GM19452 (cell line): ENCODE results near the gene PLA2G6.
"Not testable (repeated sequence)": the region's sequence is repeated elsewhere in the genome, so short reads cannot be mapped to it uniquely, and the experiment has no call there.

ENCODE experiments used
- ATAC-seq: cut with Tn5 transposase; IDR thresholded peaks from one replicate; pipeline ENCODE4 v1.9.1; 2021; ENCODE audit not compliant: unreplicated experiment

PLA2G6 gene

GRCh38 chr22:38086942-38087341, 94.7 kb downstream of the PLA2G6 start:
- no peak for ATAC-seq

- no peak for ATAC-seq
Observed at GRCh38 chr22:38086001-38086845, 95.4 kb downstream of the PLA2G6 start.

DNA sequence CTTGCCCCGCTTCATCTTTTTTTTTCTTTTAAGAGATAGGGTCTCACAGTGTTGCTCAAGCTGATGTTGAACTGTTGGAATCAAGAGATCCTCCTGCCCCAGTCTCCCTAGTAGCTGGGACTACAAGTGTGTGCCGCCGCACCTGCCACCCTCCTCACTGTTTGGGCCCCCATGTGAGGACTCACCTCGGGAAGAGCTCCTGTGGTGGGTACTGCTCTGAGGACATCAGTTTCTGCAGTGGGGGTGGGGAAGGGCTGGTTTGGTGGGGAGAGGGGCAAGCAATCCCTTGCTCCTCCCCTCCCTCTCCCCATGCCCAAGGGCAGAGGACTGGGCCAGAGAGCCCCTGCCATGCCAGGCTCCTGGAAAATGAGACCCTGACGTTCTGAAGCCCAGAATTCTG, 96.1 kb downstream of the PLA2G6 start:
- no peak for ATAC-seq

DNA sequence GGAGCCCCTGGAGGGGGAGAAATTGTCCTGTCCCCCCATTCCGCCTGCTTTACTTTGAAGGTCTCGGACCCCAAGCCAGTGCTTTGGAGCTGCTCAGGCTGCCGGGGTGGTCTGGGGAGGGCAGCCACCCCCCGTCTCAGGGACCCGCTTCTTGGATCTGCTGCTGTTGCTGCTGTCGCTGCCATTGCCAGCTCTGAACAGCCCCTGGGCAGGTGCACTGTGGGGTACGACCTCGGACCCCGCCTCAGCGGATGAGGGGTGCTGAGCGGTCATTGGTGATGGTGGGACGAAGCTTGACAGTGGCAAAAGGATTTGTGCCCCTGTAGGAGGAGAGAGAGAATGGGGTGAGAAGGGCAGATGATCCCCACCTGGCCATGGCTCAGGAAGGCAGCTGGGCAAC, 96.6 kb downstream of the PLA2G6 start:
- no peak for ATAC-seq

DNA sequence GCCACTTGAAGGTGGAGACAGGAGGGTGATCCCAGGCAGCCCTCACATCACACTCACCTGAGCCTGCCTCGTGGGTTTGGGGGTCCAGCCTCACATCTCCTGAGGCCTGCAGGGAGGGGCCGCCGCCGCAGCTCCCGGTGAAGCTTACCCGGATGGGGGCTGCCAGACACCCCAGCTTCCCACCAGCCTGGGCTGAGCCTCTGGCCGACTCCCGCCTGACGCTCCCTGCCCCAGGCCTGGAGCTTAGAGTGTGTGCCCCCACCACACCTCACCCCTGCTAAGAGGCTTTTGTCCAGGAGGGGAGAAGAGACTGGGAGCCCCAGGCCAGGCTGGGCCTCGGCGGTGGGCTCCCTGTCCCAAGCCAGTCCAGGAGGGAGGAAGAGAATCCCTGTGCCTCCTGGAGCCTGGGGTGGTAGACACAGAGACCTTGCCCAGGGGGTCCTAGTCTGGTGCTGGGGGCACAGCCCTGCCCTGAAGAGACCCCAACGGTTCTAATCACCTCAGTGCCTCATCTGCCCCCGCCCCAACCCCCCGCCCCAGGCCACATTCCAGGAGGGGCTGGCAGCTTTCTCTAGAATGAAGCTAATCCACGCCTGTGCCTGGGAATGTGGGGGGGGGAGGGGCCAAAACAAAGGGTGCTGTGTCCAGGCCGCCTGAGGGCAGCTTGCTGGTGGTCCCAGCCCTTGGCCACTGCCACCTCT, 97.5 kb downstream of the PLA2G6 start, which contains the start of gene SLC16A8:
SLC16A8 (minus strand) TSS at position 254 of the 701 bp plus-strand sequence. CDS start 1,311 bp downstream, outside the sequence.
- no peak for ATAC-seq

GRCh38 chr22:38082986-38083710, 98.5 kb downstream of the PLA2G6 start:
- ATAC-seq: no peak

DNA sequence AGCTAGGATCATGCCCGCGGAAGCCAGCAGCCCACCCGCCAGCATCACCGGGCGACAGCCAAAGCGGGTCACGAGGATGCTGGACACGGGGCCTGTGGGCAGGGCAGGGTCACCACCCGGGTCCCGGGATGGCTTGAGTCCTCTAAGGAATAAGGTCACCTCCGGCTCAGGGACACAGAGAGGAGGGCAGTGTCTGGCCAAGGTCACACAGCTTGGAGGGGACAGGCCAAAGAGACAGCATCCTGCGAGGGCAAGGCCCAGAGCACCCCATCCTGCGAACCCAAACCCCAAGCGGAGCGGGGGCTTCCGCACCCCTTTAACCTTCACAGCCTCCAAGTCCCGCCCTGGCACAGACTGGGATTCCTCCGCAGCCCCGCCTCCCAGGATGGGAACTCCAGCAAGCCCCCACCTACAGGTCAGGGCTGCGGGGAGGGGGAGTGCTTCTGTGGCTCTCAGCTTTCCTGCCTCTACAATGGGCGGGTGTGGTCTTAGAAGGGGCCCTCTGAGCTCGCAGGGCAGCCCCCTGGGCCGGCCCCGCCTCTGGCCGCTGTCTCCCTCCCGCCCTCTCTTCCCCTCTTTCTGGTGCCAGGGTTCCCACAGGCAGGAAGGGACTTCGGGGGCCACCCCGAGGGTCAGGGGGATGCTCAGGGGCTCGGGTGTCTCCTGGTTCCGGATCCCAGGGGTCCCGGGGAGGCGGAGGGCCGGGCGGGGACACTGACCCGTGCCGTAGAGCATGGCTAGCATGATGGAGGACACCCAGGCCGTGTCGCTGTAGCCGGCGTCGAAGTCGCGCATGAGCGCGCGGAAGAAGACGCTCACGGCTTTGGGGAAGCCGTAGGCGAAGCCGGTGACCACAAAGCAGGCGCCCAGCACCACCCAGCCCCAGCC, 99.4 kb downstream of the PLA2G6 start:
- ATAC-seq: no peak

- no peak for ATAC-seq
Observed at GRCh38 chr22:38081636-38081940, 100.0 kb downstream of the PLA2G6 start.

GRCh38 chr22:38080850-38081635, 100.6 kb downstream of the PLA2G6 start:
- ATAC-seq: no peak

DNA sequence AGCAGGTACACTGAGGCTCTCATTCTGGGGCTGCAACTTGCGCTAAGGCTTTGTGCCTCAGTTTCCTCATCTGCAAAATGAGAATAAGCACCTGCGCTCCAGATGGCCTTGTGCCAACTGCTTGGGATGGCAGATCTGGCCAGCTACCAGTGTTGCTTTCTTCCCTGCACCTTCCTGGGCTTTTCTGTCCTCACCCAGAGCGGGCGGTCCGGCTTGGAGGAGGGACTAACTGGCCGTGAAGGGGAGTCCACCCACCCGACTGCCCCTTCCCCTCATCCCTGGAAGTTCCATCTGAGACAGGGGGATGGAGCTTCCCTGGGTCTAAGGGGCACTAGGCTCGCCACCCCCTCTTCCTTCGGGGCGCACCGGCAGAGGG, 101.2 kb downstream of the PLA2G6 start:
- ATAC-seq: no peak

DNA sequence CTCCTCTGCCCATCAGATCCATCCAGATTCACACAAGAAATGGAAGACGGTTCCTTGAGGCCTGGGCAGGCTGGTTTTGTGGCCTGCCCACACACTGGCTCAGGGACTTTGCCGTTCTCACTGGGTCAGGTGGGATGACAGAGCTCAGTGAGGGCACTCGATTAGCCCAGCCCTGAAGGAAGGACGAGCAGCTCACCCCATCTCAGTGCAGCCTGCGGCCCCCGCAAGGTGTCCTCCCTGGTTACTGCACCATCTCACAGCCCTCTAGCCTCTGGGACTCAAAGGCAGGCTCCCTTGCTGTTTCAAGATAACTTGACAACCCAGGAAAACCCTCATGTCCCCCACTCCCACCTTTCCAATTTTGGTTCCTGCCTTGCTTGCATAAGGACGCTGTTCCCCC, 101.8 kb downstream of the PLA2G6 start:
- no peak for ATAC-seq

- ATAC-seq: not testable (repeated sequence)
Observed at GRCh38 chr22:38079208-38079607, 102.4 kb downstream of the PLA2G6 start.

- ATAC-seq: no peak
Observed at GRCh38 chr22:38078046-38078840, 103.4 kb downstream of the PLA2G6 start.

DNA sequence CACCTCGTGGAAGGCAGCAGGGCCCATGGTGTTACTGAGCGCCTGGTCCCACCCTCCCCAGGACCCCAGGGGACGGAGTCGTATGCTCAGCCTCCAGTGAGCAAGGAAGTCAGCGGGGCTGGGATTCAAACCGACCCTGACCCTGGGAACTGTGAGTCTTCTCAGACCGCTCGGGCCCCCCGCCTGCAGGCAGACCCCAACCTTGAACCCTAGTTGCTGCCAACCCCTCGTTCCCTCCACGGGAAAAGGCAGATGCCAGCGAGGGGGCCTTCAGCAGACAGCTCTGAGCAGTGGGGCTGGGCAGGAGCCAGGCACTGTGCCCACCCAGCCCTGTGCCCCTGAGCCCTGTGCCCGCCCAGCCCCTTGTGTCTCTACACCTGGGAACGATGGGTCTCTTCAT, 104.0 kb downstream of the PLA2G6 start:
- no peak for ATAC-seq

DNA sequence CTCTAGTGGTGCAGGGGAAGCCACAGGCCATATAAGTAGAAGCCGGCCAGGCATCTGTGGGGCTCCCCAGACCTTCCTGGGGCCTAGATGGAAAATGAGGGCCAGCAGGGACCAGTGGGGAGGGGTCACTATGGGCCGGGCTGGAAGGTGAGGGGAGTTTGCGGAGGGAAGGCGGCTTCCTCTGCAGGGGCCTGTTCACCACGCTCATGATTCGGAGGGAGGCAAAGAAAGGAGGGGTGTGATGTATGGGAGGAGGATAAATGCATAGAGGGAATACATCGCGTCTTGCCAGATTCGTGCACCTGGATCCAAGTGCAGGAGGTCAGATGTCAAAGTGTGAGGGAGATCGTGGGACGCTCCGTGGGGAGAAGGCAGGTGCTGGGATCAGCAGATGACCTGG, 104.5 kb downstream of the PLA2G6 start:
- ATAC-seq: no peak

GRCh38 chr22:38075961-38076360, 105.7 kb downstream of the PLA2G6 start:
- no peak for ATAC-seq

- no peak for ATAC-seq
Observed at GRCh38 chr22:38075105-38075825, 106.4 kb downstream of the PLA2G6 start.
